PC-9 (cell line): ENCODE measurements around the gene NAB2. TPM values are rescaled to one million over a fixed set of nuclear protein-coding genes. Genes with fewer than 3 reads are reported as not detected.
A peak's percentile ranks its signal among the peaks of the same experiment; 100 is the strongest.

ENCODE experiments used
- Bru-seq: library from RNA; stranded (reverse); fragments of 400-500 nt; gene quantifications from one replicate; lab custom pipeline; 2021; lab: Mats Ljungman, UMichigan
- BruChase-seq, 2 experiments: library from RNA; stranded (reverse); fragments of 400-500 nt; gene quantifications; one replicate each; lab custom pipeline; 2021; lab: Mats Ljungman, UMichigan
- BruUV-seq: library from RNA; stranded (reverse); fragments of 400-500 nt; replicated peaks from 2 replicates; lab custom pipeline; 2021; lab: Mats Ljungman, UMichigan
- CTCF ChIA-PET: fragments of 300-600 bp; sonication (Branson Sonifier 250); formaldehyde crosslinking; loops from one replicate; lab custom pipeline; 2022; ENCODE audit warnings: antibody characterized with exemption; lab: Charles Lee
- POLR2A ChIA-PET: fragments of 300-600 bp; sonication (Branson Sonifier 250); formaldehyde crosslinking; loops from one replicate; lab custom pipeline; 2022; ENCODE audit warnings: antibody characterized with exemption; ENCODE audit not compliant: unreplicated experiment; lab: Charles Lee
- DNase-seq, 2 experiments: peaks; one replicate each; pipeline versions ENCODE4 v3.0.0 to v3.0.0-alpha.2; 2015 to 2022; ENCODE audit warnings: mixed read lengths in 1 of 2
- H2AFZ ChIP-seq: fragments of 200-600 bp; sonication (generic); 2 replicates; pipeline ENCODE4 v1.8.1; 2017; ENCODE audit warnings: antibody characterized with exemption
- H3F3A ChIP-seq: fragments of 200-600 bp; sonication (generic); 2 replicates; pipeline ENCODE4 v1.8.1; 2017; ENCODE audit warnings: antibody characterized with exemption, mild to moderate bottlenecking, low read depth; ENCODE audit not compliant: insufficient read depth
- H3K27ac ChIP-seq: fragments of 200-600 bp; sonication (generic); 2 replicates; pipeline ENCODE4 v1.6.1; 2016; ENCODE audit warnings: mixed run types
- H3K27me3 ChIP-seq: fragments of 200-600 bp; sonication (generic); 2 replicates; pipeline ENCODE4 v1.6.1; 2016; ENCODE audit warnings: low read depth, mixed run types; ENCODE audit not compliant: insufficient read depth
- H3K36me3 ChIP-seq: fragments of 200-600 bp; sonication (generic); 2 replicates; pipeline ENCODE4 v1.6.1; 2016; ENCODE audit warnings: low read depth, mixed run types
- H3K4me1 ChIP-seq: fragments of 200-600 bp; sonication (generic); replicated peaks from 2 replicates; pipeline ENCODE4 v1.6.1; 2016; ENCODE audit warnings: mixed run types; ENCODE audit not compliant: insufficient read depth
- H3K4me2 ChIP-seq: fragments of 200-600 bp; sonication (generic); 2 replicates; pipeline ENCODE4 v1.6.1; 2017; ENCODE audit warnings: mixed run types
- H3K4me3 ChIP-seq: fragments of 200-600 bp; sonication (generic); 2 replicates; pipeline ENCODE4 v1.6.1; 2016; ENCODE audit warnings: mixed run types
- H3K79me2 ChIP-seq: fragments of 200-600 bp; sonication (generic); 2 replicates; pipeline ENCODE4 v1.6.1; 2017; ENCODE audit warnings: low read depth, mixed run types
- H3K9me2 ChIP-seq: fragments of 200-600 bp; sonication (generic); 2 replicates; pipeline ENCODE4 v1.8.1; 2017; ENCODE audit warnings: mild to moderate bottlenecking; ENCODE audit not compliant: insufficient read depth
- H3K9me3 ChIP-seq: fragments of 200-600 bp; sonication (generic); 2 replicates; pipeline ENCODE4 v1.8.1; 2016; ENCODE audit warnings: low read depth; ENCODE audit not compliant: insufficient read depth
- H4K20me1 ChIP-seq: fragments of 200-600 bp; sonication (generic); 2 replicates; pipeline ENCODE4 v1.8.1; 2017; ENCODE audit not compliant: insufficient read depth
- CTCF ChIP-seq: fragments of 200-600 bp; sonication (generic); conservative IDR thresholded peaks from 2 replicates; pipeline ENCODE4 v1.6.1; 2017; ENCODE audit warnings: mixed run types, antibody characterized with exemption, mild to moderate bottlenecking, moderate library complexity
- EZH2 ChIP-seq: fragments of 200-600 bp; sonication (generic); IDR thresholded peaks from 2 replicates; pipeline ENCODE4 v1.8.0; 2017; ENCODE audit warnings: antibody characterized with exemption, low read depth
- intact Hi-C: fragments of 100-400 bp; cut with micrococcal nuclease; formaldehyde crosslinking; loops from one replicate; pipeline ENCODE4 v1.10.0; 2022; ENCODE audit not compliant: unreplicated experiment
- long read RNA-seq: library from polyadenylated mRNA; stranded (forward); transcript quantifications from one replicate; pipeline ENCODE4 v2.0.0, GENCODE V29; 2022
- total RNA-seq: library from RNA; stranded (reverse); gene quantifications from 2 replicates; pipeline ENCODE4 v1.2.3, GENCODE V29; 2021

NAB2 gene, protein sequence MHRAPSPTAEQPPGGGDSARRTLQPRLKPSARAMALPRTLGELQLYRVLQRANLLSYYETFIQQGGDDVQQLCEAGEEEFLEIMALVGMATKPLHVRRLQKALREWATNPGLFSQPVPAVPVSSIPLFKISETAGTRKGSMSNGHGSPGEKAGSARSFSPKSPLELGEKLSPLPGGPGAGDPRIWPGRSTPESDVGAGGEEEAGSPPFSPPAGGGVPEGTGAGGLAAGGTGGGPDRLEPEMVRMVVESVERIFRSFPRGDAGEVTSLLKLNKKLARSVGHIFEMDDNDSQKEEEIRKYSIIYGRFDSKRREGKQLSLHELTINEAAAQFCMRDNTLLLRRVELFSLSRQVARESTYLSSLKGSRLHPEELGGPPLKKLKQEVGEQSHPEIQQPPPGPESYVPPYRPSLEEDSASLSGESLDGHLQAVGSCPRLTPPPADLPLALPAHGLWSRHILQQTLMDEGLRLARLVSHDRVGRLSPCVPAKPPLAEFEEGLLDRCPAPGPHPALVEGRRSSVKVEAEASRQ
- total RNA-seq (13.8 and 20.2 TPM in 2 replicates), Bru-seq, nascent RNA (percentile 42 among the genes with signal in this experiment), BruChase-seq, experiment 1, labeled RNA remaining after a 2-hour chase (percentile 71 among the genes with signal in this experiment), BruChase-seq, experiment 2, labeled RNA remaining after a 6-hour chase (percentile 59 among the genes with signal in this experiment)
- long read RNA-seq, partial matches to known transcripts = 3 of 10 reads
- long read RNA-seq, other reads (novel, unspliced or antisense) = 0 of 10 reads

GRCh38 chr12:57088354-57089270 is at the start of gene NAB2:
TSS of gene NAB2 (plus strand) at chr12:57089114. CDS start at chr12:57089272, 158 bp downstream.
- intact Hi-C loops = loop anchor here (1.0 to 5.0 kb wide), 4 partner anchors 23 to 451 kb away; partner anchors contain the start of genes PTGES3 and STAT6
- Histone ChIP-seq H3K27me3 (no peaks in the 10 kb centered on the region), H3K9me2 (no peaks in the 10 kb centered on the region), H3K4me3 (peak within 1 kb of the TSS; percentile 94), H3K27ac (peak within 1 kb of the TSS; percentile 91), H3F3A (peaks cover 26% of the 10 kb centered on the region; the same call in 1 of the 2 replicates), H3K79me2 (no peaks in the 10 kb centered on the region), H3K4me1 (peaks cover 5% of the 10 kb centered on the region; the same call in 1 of the 2 replicates), H3K4me2 (peak within 1 kb of the TSS; percentile 96), H4K20me1 (0 out of 2 replicates have a peak, but pooled peaks cover 3% of the 10 kb centered on the region), H3K9me3 (no peaks in the 10 kb centered on the region), H2AFZ (peak within 1 kb of the TSS; percentile 92), H3K36me3 (no peaks in the 10 kb centered on the region)
- BruUV-seq = no TSS peak
- CTCF ChIA-PET = interaction anchor here (0.6 kb wide), 2 partner anchors 23 to 94 kb away, joined by 4 to 5 read pairs; partner anchors contain the start of gene STAT6
- POLR2A ChIA-PET = interaction anchor here (0.7 to 2.5 kb wide), 4 partner anchors 10 to 39 kb away, joined by 15 to 28 read pairs (median 16); partner anchors contain the start of genes LRP1, NEMP1 and STAT6
- no peak for TF ChIP-seq CTCF
- no peak for TF ChIP-seq EZH2
- peak; percentile 82 to 95 for DNase-seq

DNA sequence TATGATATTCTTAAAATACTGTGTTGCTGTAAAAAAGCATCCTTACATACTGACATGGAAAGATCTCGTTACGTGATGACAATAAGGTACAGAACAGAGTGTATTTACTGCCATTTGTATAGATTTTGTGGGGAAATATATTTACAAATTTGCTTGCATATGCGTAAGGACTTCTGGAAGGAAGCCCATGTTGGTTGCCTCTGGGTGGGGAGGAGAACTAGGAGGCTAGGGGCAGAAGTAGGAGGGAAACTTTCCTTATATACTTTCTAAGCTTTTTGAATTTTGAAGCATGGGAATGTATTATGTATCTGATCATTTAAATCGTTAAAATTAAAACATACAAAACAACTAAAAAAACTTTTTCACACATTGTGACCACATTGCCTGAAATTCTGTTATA is 48.7 kb upstream of the NAB2 start:
- intact Hi-C loops = no loop called here
- Histone ChIP-seq H3K27me3 (peaks cover 72% of the 10 kb centered on the region), H3K4me3 (no peak overlapping the region), H3K36me3 (no peaks in the 10 kb centered on the region), H3K9me3 (no peaks in the 10 kb centered on the region), H3K27ac (no peak overlapping the region), H3K79me2 (no peaks in the 10 kb centered on the region), H4K20me1 (no peaks in the 10 kb centered on the region), H3K4me1 (no peaks in the 10 kb centered on the region), H3K4me2 (no peak overlapping the region), H3K9me2 (no peaks in the 10 kb centered on the region), H2AFZ (no peak overlapping the region), H3F3A (no peaks in the 10 kb centered on the region)
- DNase-seq = no peak
- ChIA-PET CTCF (no interaction called here), POLR2A (no interaction called here)
- BruUV-seq = no TSS peak
- TF ChIP-seq EZH2 = no peak
- TF ChIP-seq CTCF = no peak
